ENCODE results near the gene PER1.
A peak's percentile ranks its signal among the peaks of the same experiment; 100 is the strongest.
"Not testable (repeated sequence)": the region's sequence is repeated elsewhere in the genome, so short reads cannot be mapped to it uniquely, and the experiment has no call there.

PER1 gene

GRCh38 chr17:8175795-8176196, 23.6 kb upstream of the PER1 start:
- DNase-seq (ENCODE audit: low spot score), result peak; percentile 7
- no peak for TF ChIP-seq CTCF (IDR thresholded peaks at IDR 0.05; ENCODE audit: extremely low read depth, missing control alignments)

GRCh38 chr17:8173871-8174322, 21.7 kb upstream of the PER1 start:
- TF ChIP-seq CTCF (IDR thresholded peaks at IDR 0.05; ENCODE audit: extremely low read depth, missing control alignments), result no peak
- DNase-seq (ENCODE audit: low spot score), result no peak

- TF ChIP-seq CTCF (IDR thresholded peaks at IDR 0.05; ENCODE audit: extremely low read depth, missing control alignments), result no peak
- peak; percentile 82 for DNase-seq (ENCODE audit: low spot score)
Observed at GRCh38 chr17:8173056-8173870, 21.1 kb upstream of the PER1 start.

- not testable (repeated sequence) for DNase-seq (ENCODE audit: low spot score)
Observed at GRCh38 chr17:8170186-8170585, 18.0 kb upstream of the PER1 start.

- no peak for DNase-seq (ENCODE audit: low spot score)
- no peak for TF ChIP-seq CTCF (IDR thresholded peaks at IDR 0.05; ENCODE audit: extremely low read depth, missing control alignments)
Observed at GRCh38 chr17:8167526-8167925, 15.3 kb upstream of the PER1 start.

GRCh38 chr17:8166731-8167130, 14.5 kb upstream of the PER1 start:
- TF ChIP-seq CTCF (IDR thresholded peaks at IDR 0.05; ENCODE audit: extremely low read depth, missing control alignments), result no peak
- DNase-seq (ENCODE audit: low spot score), result no peak

- no peak for TF ChIP-seq CTCF (IDR thresholded peaks at IDR 0.05; ENCODE audit: extremely low read depth, missing control alignments)
- no peak for DNase-seq (ENCODE audit: low spot score)
Observed at GRCh38 chr17:8164815-8165131, 12.6 kb upstream of the PER1 start.
